ENCODE measurements around the gene SPATS1.
"Not testable (repeated sequence)": the region's sequence is repeated elsewhere in the genome, so short reads cannot be mapped to it uniquely, and the experiment has no call there.

Gene SPATS1

GRCh38 chr6:44321210-44321609 is 21.2 kb upstream of the SPATS1 start:
- Histone ChIP-seq H3K9ac (ENCODE audit: low read length) (no peak overlapping the region), H2BK5ac (ENCODE audit: low read depth, low read length, poor library complexity, severe bottlenecking) (no peak overlapping the region), H2BK15ac (ENCODE audit: low read depth, poor library complexity, severe bottlenecking) (no peak overlapping the region), H3K27me3 (ENCODE audit: control insufficient read depth in 1 of 2, insufficient read depth in 1 of 2, low read length in 2 of 2) (peaks cover 24 to 57% of the 10 kb centered on the region in 2 experiments), H3K18ac (ENCODE audit: low read depth in 1 of 2, low read length in 2 of 2) (no peak overlapping the region), H2BK12ac (ENCODE audit: low read length in 2 of 2) (no peak overlapping the region), H3K79me1 (replicated peaks; ENCODE audit: low read length, poor library complexity, severe bottlenecking) (no peaks in the 10 kb centered on the region), H3K36me3 (ENCODE audit: control insufficient read depth in 1 of 2, insufficient read depth in 2 of 2, low read depth in 1 of 2, low read length in 2 of 2) (no peaks in the 10 kb centered on the region), H3K4ac (ENCODE audit: low read depth in 1 of 2, low read length in 2 of 2) (no peak overlapping the region), H4K8ac (ENCODE audit: low read length) (no peak overlapping the region), H2BK120ac (ENCODE audit: low read depth, low read length) (no peak overlapping the region), H3K14ac (ENCODE audit: low read length in 2 of 2) (no peak overlapping the region), H3K4me2 (ENCODE audit: low read length, poor library complexity, severe bottlenecking) (no peak overlapping the region), H3K23ac (ENCODE audit: low read length in 2 of 2) (no peak overlapping the region), H4K91ac (ENCODE audit: low read length) (no peak overlapping the region), H3K27ac (ENCODE audit: low read length, poor library complexity, severe bottlenecking) (no peak overlapping the region), H3K4me3 (ENCODE audit: insufficient read depth in 1 of 2, low read depth in 1 of 2, low read length in 2 of 2) (no peak overlapping the region), H3K9me3 (ENCODE audit: control insufficient read depth, low read length) (peaks cover 6% of the 10 kb centered on the region), H2AFZ (ENCODE audit: low read depth, low read length) (no peak overlapping the region), H2AK5ac (ENCODE audit: low read length, severe bottlenecking) (no peak overlapping the region), H3K4me1 (ENCODE audit: control insufficient read depth, insufficient read depth, low read depth, low read length) (no peaks in the 10 kb centered on the region)
- WGBS: 100% methylated on average over 1 of the region's 3 CpGs
- no peak for DNase-seq

GRCh38 chr6:44327096-44327495 is 15.4 kb upstream of the SPATS1 start:
- H2AFZ ChIP-seq (ENCODE audit: low read depth, low read length): no peak overlapping the region
- no peak overlapping the region for H3K23ac ChIP-seq (ENCODE audit: low read length in 2 of 2)
- H3K9ac ChIP-seq (ENCODE audit: low read length): no peak overlapping the region
- H2BK120ac ChIP-seq (ENCODE audit: low read depth, low read length): no peak overlapping the region
- no peak overlapping the region for H4K8ac ChIP-seq (ENCODE audit: low read length)
- H3K4me3 ChIP-seq (ENCODE audit: insufficient read depth in 1 of 2, low read depth in 1 of 2, low read length in 2 of 2): no peak overlapping the region
- no peaks in the 10 kb centered on the region for H3K36me3 ChIP-seq (ENCODE audit: control insufficient read depth in 1 of 2, insufficient read depth in 2 of 2, low read depth in 1 of 2, low read length in 2 of 2)
- no peak overlapping the region for H3K27ac ChIP-seq (ENCODE audit: low read length, poor library complexity, severe bottlenecking)
- no peak overlapping the region for H2AK5ac ChIP-seq (ENCODE audit: low read length, severe bottlenecking)
- no peak overlapping the region for H2BK12ac ChIP-seq (ENCODE audit: low read length in 2 of 2)
- H3K79me1 ChIP-seq (replicated peaks; ENCODE audit: low read length, poor library complexity, severe bottlenecking): no peaks in the 10 kb centered on the region
- H3K9me3 ChIP-seq (ENCODE audit: control insufficient read depth, low read length): no peaks in the 10 kb centered on the region
- no peak overlapping the region for H3K18ac ChIP-seq (ENCODE audit: low read depth in 1 of 2, low read length in 2 of 2)
- H3K4ac ChIP-seq (ENCODE audit: low read depth in 1 of 2, low read length in 2 of 2): no peak overlapping the region
- no peak overlapping the region for H2BK5ac ChIP-seq (ENCODE audit: low read depth, low read length, poor library complexity, severe bottlenecking)
- no peaks in the 10 kb centered on the region for H3K4me1 ChIP-seq (ENCODE audit: control insufficient read depth, insufficient read depth, low read depth, low read length)
- H3K27me3 ChIP-seq (ENCODE audit: control insufficient read depth in 1 of 2, insufficient read depth in 1 of 2, low read length in 2 of 2): peaks cover 27 to 58% of the 10 kb centered on the region in 2 experiments
- H3K4me2 ChIP-seq (ENCODE audit: low read length, poor library complexity, severe bottlenecking): no peak overlapping the region
- DNase-seq: no peak
- H4K91ac ChIP-seq (ENCODE audit: low read length): no peak overlapping the region
- H2BK15ac ChIP-seq (ENCODE audit: low read depth, poor library complexity, severe bottlenecking): no peak overlapping the region
- H3K14ac ChIP-seq (ENCODE audit: low read length in 2 of 2): no peak overlapping the region

DNA sequence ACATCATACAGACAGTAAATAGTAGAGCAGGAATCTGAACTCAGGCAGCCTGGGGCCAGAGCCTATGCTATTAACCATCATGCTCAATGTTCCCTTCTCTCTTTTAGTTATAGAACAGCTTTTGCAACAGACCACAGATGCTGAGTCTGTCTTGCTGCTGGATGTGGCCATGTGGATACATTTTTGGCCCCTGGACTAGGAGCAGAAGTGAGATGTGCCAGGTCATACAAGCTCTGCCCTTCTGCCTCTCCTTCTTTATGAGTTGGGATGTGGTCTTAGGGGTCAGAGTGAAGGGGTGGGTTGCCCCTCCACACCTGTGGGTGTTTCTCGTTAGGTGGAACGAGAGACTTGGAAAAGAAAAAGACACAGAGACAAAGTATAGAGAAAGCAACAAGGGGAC is 14.7 kb upstream of the SPATS1 start:
- Histone ChIP-seq H2AK5ac (ENCODE audit: low read length, severe bottlenecking) (no peak overlapping the region), H3K9me3 (ENCODE audit: control insufficient read depth, low read length) (no peaks in the 10 kb centered on the region), H2AFZ (ENCODE audit: low read depth, low read length) (no peak overlapping the region), H3K4ac (ENCODE audit: low read depth in 1 of 2, low read length in 2 of 2) (no peak overlapping the region), H4K8ac (ENCODE audit: low read length) (no peak overlapping the region), H3K27me3 (ENCODE audit: control insufficient read depth in 1 of 2, insufficient read depth in 1 of 2, low read length in 2 of 2) (peaks cover 33 to 60% of the 10 kb centered on the region in 2 experiments), H3K4me3 (ENCODE audit: insufficient read depth in 1 of 2, low read depth in 1 of 2, low read length in 2 of 2) (no peak overlapping the region), H2BK15ac (ENCODE audit: low read depth, poor library complexity, severe bottlenecking) (no peak overlapping the region), H3K36me3 (ENCODE audit: control insufficient read depth in 1 of 2, insufficient read depth in 2 of 2, low read depth in 1 of 2, low read length in 2 of 2) (no peaks in the 10 kb centered on the region), H3K9ac (ENCODE audit: low read length) (no peak overlapping the region), H2BK120ac (ENCODE audit: low read depth, low read length) (no peak overlapping the region), H3K4me2 (ENCODE audit: low read length, poor library complexity, severe bottlenecking) (no peak overlapping the region), H3K27ac (ENCODE audit: low read length, poor library complexity, severe bottlenecking) (no peak overlapping the region), H4K91ac (ENCODE audit: low read length) (no peak overlapping the region), H3K79me1 (replicated peaks; ENCODE audit: low read length, poor library complexity, severe bottlenecking) (no peaks in the 10 kb centered on the region), H2BK12ac (ENCODE audit: low read length in 2 of 2) (no peak overlapping the region), H3K18ac (ENCODE audit: low read depth in 1 of 2, low read length in 2 of 2) (no peak overlapping the region), H3K23ac (ENCODE audit: low read length in 2 of 2) (no peak overlapping the region), H3K14ac (ENCODE audit: low read length in 2 of 2) (no peak overlapping the region), H2BK5ac (ENCODE audit: low read depth, low read length, poor library complexity, severe bottlenecking) (no peak overlapping the region), H3K4me1 (ENCODE audit: control insufficient read depth, insufficient read depth, low read depth, low read length) (no peaks in the 10 kb centered on the region)
- no peak for DNase-seq
- 75% methylated on average over 2 of the region's 2 CpGs for WGBS

DNA sequence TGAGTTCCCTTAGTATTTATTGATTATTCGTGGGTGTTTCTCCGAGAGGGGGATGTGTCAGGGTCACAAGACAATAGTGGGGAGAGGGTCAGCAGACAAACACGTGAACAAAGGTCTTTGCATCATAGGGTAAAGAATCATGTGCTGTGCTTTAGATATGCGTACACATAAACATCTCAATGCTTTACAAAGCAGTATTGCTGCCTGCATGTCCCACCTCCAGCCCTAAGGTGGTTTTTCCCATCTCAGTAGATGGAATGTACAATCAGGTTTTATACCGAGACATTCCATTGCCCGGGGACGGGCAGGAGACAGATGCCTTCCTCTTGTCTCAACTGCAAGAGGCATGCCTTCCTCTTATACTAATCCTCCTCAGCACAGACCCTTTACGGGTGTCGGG is 14.2 kb upstream of the SPATS1 start:
- not testable (repeated sequence) for H3K23ac ChIP-seq (ENCODE audit: low read length in 2 of 2); H3K4me1 ChIP-seq (ENCODE audit: control insufficient read depth, insufficient read depth, low read depth, low read length); H2BK5ac ChIP-seq (ENCODE audit: low read depth, low read length, poor library complexity, severe bottlenecking); H3K9ac ChIP-seq (ENCODE audit: low read length); H2AFZ ChIP-seq (ENCODE audit: low read depth, low read length); H3K79me1 ChIP-seq (replicated peaks; ENCODE audit: low read length, poor library complexity, severe bottlenecking); H4K8ac ChIP-seq (ENCODE audit: low read length); H4K91ac ChIP-seq (ENCODE audit: low read length); H2BK120ac ChIP-seq (ENCODE audit: low read depth, low read length); H3K4ac ChIP-seq (ENCODE audit: low read depth in 1 of 2, low read length in 2 of 2); H2BK12ac ChIP-seq (ENCODE audit: low read length in 2 of 2); H3K4me3 ChIP-seq (ENCODE audit: insufficient read depth in 1 of 2, low read depth in 1 of 2, low read length in 2 of 2); H3K18ac ChIP-seq (ENCODE audit: low read depth in 1 of 2, low read length in 2 of 2); H3K9me3 ChIP-seq (ENCODE audit: control insufficient read depth, low read length); H3K27ac ChIP-seq (ENCODE audit: low read length, poor library complexity, severe bottlenecking); H2AK5ac ChIP-seq (ENCODE audit: low read length, severe bottlenecking); DNase-seq; H3K14ac ChIP-seq (ENCODE audit: low read length in 2 of 2); H3K36me3 ChIP-seq (ENCODE audit: control insufficient read depth in 1 of 2, insufficient read depth in 2 of 2, low read depth in 1 of 2, low read length in 2 of 2); H2BK15ac ChIP-seq (ENCODE audit: low read depth, poor library complexity, severe bottlenecking); H3K4me2 ChIP-seq (ENCODE audit: low read length, poor library complexity, severe bottlenecking)
- peaks cover 34 to 58% of the 10 kb centered on the region in 2 experiments for H3K27me3 ChIP-seq (ENCODE audit: control insufficient read depth in 1 of 2, insufficient read depth in 1 of 2, low read length in 2 of 2)
- 60% methylated on average over 2 of the region's 9 CpGs for WGBS

Measured in mesenchymal stem cell (in vitro differentiated cells and primary cell).